ENCODE results near the gene SCAMP5.

Gene SCAMP5

GRCh38 chr15:75048394-75048793, 53.0 kb downstream of the SCAMP5 start:
- no peak for DNase-seq

GRCh38 chr15:75049392-75049791, 54.0 kb downstream of the SCAMP5 start:
- peak; percentile 89 for DNase-seq

- DNase-seq, result no peak
Measured at GRCh38 chr15:75050283-75050682, 54.9 kb downstream of the SCAMP5 start.

GRCh38 chr15:75051191-75051608, 55.8 kb downstream of the SCAMP5 start:
- DNase-seq, result no peak

GRCh38 chr15:75051711-75052110, 56.3 kb downstream of the SCAMP5 start:
- DNase-seq, result no peak

GRCh38 chr15:75052972-75053747, 57.8 kb downstream of the SCAMP5 start:
- no peak for DNase-seq

- no peak for DNase-seq
Measured at GRCh38 chr15:75053748-75054125, 58.4 kb downstream of the SCAMP5 start.

GRCh38 chr15:75054172-75054897, 59.0 kb downstream of the SCAMP5 start:
- DNase-seq, result no peak

- DNase-seq, result no peak
Measured at GRCh38 chr15:75056036-75056435, 60.7 kb downstream of the SCAMP5 start.

- peak; percentile 1 for DNase-seq
Measured at GRCh38 chr15:75058127-75058905, 63.0 kb downstream of the SCAMP5 start.

- DNase-seq, result peak; percentile 2
Measured at GRCh38 chr15:75059607-75060006, 64.2 kb downstream of the SCAMP5 start.

- peak; percentile 85 for DNase-seq
Measured at GRCh38 chr15:75061272-75061671, 65.9 kb downstream of the SCAMP5 start.

- peak; percentile 53 for DNase-seq
Measured at GRCh38 chr15:75062706-75063105, 67.3 kb downstream of the SCAMP5 start.

GRCh38 chr15:75063338-75063737, 68.0 kb downstream of the SCAMP5 start:
- peak; percentile 3 for DNase-seq

GRCh38 chr15:75063889-75064288, 68.5 kb downstream of the SCAMP5 start:
- peak; percentile 2 for DNase-seq

GRCh38 chr15:75064846-75065245, 69.5 kb downstream of the SCAMP5 start:
- no peak for DNase-seq

GRCh38 chr15:75065467-75065850, 70.1 kb downstream of the SCAMP5 start:
- DNase-seq, result peak; percentile 82

- peak; percentile 72 for DNase-seq
Measured at GRCh38 chr15:75065851-75066509, 70.6 kb downstream of the SCAMP5 start.

- peak; percentile 82 for DNase-seq
Measured at GRCh38 chr15:75067123-75067830, 71.9 kb downstream of the SCAMP5 start.

GRCh38 chr15:75068748-75069147, 73.4 kb downstream of the SCAMP5 start:
- no peak for DNase-seq

- DNase-seq, result peak; percentile 91
Measured at GRCh38 chr15:75069301-75069925, 74.0 kb downstream of the SCAMP5 start.

- no peak for DNase-seq
Measured at GRCh38 chr15:75070674-75071073, 75.3 kb downstream of the SCAMP5 start.
